ENCODE measurements around the gene EBPL.
"Not testable (repeated sequence)": the region's sequence is repeated elsewhere in the genome, so short reads cannot be mapped to it uniquely, and the experiment has no call there.

The EBPL gene

GRCh38 chr13:49635599-49636433, 55.5 kb downstream of the EBPL start:
- DNase-seq (ENCODE audit: low read depth), result peak; percentile 41

- DNase-seq (ENCODE audit: low read depth), result no peak
These were observed 57.6 kb downstream of the EBPL start for GRCh38 chr13:49633710-49634109.

GRCh38 chr13:49632156-49632555, 59.1 kb downstream of the EBPL start:
- DNase-seq (ENCODE audit: low read depth), result no peak

- DNase-seq (ENCODE audit: low read depth), result no peak
These were observed 60.7 kb downstream of the EBPL start for GRCh38 chr13:49630580-49630979.

- DNase-seq (ENCODE audit: low read depth), result peak; percentile 39
These were observed 61.3 kb downstream of the EBPL start for GRCh38 chr13:49629947-49630346.

- DNase-seq (ENCODE audit: low read depth), result peak; percentile 22
These were observed 61.9 kb downstream of the EBPL start for GRCh38 chr13:49629196-49629938.

GRCh38 chr13:49627831-49628652, 63.2 kb downstream of the EBPL start, which contains the start of gene ARL11:
Gene ARL11, plus strand, starts transcription at chr13:49628507. Its CDS starts 1,941 bp downstream, at chr13:49630448.
- no peak for DNase-seq (ENCODE audit: low read depth)

- peak; percentile 64 for DNase-seq (ENCODE audit: low read depth)
These were observed 65.8 kb downstream of the EBPL start for GRCh38 chr13:49625392-49626079.

- no peak for DNase-seq (ENCODE audit: low read depth)
These were observed 67.1 kb downstream of the EBPL start for GRCh38 chr13:49624229-49624628.

GRCh38 chr13:49622174-49622946, 68.9 kb downstream of the EBPL start:
- peak; percentile 35 for DNase-seq (ENCODE audit: low read depth)

GRCh38 chr13:49620170-49620621, 71.1 kb downstream of the EBPL start:
- DNase-seq (ENCODE audit: low read depth), result no peak

GRCh38 chr13:49616676-49617065, 74.6 kb downstream of the EBPL start:
- DNase-seq (ENCODE audit: low read depth), result no peak

GRCh38 chr13:49615836-49616675, 75.2 kb downstream of the EBPL start:
- DNase-seq (ENCODE audit: low read depth), result no peak

GRCh38 chr13:49612042-49612441, 79.2 kb downstream of the EBPL start:
- DNase-seq (ENCODE audit: low read depth), result not testable (repeated sequence)
